ENCODE results near the gene GLI3.

GLI3 gene

GRCh38 chr7:42091461-42092291 is 145.3 kb downstream of the GLI3 start:
- DNase-seq (ENCODE audit: low read depth) = no peak
- TF ChIP-seq, protein P1, sequence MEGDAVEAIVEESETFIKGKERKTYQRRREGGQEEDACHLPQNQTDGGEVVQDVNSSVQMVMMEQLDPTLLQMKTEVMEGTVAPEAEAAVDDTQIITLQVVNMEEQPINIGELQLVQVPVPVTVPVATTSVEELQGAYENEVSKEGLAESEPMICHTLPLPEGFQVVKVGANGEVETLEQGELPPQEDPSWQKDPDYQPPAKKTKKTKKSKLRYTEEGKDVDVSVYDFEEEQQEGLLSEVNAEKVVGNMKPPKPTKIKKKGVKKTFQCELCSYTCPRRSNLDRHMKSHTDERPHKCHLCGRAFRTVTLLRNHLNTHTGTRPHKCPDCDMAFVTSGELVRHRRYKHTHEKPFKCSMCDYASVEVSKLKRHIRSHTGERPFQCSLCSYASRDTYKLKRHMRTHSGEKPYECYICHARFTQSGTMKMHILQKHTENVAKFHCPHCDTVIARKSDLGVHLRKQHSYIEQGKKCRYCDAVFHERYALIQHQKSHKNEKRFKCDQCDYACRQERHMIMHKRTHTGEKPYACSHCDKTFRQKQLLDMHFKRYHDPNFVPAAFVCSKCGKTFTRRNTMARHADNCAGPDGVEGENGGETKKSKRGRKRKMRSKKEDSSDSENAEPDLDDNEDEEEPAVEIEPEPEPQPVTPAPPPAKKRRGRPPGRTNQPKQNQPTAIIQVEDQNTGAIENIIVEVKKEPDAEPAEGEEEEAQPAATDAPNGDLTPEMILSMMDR (conservative IDR thresholded peaks at IDR 0.05; ENCODE audit: low read depth, low read length) = no peak
- no peak overlapping the region for H3K4me3 ChIP-seq (ENCODE audit: low read length)

- no peak for DNase-seq (ENCODE audit: low read depth)
- TF ChIP-seq, protein P1 (conservative IDR thresholded peaks at IDR 0.05; ENCODE audit: low read depth, low read length) = no peak
- H3K4me3 ChIP-seq (ENCODE audit: low read length) = no peak overlapping the region
Measured at GRCh38 chr7:42090806-42091205, 146.2 kb downstream of the GLI3 start.

DNA sequence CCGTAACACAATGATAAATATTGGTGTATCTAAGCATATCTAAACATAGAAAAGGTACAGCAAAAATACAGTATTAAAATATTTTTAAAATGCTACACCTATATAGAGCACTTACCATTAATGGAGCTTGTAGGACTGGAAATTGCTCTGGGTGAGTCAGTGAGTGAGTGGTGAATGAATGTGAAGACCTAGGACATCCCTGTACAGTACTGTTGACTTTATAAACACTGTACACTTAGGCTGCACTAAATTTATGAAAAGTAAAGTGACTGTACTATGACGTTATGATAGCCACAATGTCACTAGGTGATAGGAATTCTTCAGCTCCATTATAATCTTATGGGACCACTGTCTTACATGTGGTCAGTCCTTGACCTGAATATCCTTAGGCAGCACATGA is 147.0 kb downstream of the GLI3 start:
- TF ChIP-seq, protein P1 (conservative IDR thresholded peaks at IDR 0.05; ENCODE audit: low read depth, low read length) = no peak
- DNase-seq (ENCODE audit: low read depth) = no peak
- H3K4me3 ChIP-seq (ENCODE audit: low read length) = no peak overlapping the region

- no peak overlapping the region for H3K4me3 ChIP-seq (ENCODE audit: low read length)
- no peak for DNase-seq (ENCODE audit: low read depth)
- TF ChIP-seq, protein P1 (conservative IDR thresholded peaks at IDR 0.05; ENCODE audit: low read depth, low read length) = no peak
Measured at GRCh38 chr7:42087616-42088015, 149.4 kb downstream of the GLI3 start.

DNA sequence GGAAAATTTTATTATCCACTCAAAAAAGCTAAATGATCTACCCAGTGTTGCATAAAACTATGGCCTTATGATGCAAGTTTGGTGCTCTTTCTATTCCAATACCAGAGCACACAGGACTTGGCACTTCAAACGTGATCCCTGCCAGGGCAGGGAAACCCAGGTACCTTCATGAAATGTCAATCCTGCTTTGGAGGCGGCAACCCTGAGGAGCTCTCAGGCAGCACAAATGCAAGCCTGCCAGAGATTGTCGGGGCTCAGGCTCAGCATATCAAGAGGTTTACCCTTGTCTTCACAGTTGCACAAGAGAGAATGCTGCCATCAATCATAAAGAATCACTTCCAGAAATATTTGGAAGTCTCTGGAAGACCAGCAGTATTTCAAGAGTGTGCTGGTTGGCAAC is 151.5 kb downstream of the GLI3 start:
- DNase-seq (ENCODE audit: low read depth) = no peak
- no peak overlapping the region for H3K4me3 ChIP-seq (ENCODE audit: low read length)
- TF ChIP-seq, protein P1 (conservative IDR thresholded peaks at IDR 0.05; ENCODE audit: low read depth, low read length) = no peak

DNA sequence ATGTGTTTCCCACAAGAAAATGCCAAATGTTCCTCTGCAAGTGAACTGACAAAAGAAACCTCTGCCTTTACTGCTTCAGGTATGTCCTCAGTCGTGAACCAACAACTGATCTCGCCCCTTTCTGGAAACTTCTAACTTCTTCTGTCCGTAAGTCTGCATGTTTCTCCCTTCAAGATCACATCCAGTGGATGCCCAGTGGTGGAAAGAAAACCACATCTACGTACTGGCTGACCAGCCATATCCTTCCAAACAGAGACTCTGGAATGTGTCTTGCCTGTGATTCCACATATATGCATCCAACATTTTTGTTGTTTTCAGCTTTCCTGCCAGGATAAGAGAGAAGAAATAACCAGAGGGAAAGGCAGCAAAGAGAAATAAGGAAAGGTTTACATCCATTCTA is 152.7 kb downstream of the GLI3 start:
- no peak overlapping the region for H3K4me3 ChIP-seq (ENCODE audit: low read length)
- DNase-seq (ENCODE audit: low read depth) = no peak

More for the DNA sequence above, 152.7 kb downstream of the GLI3 start:
- TF ChIP-seq, protein P1 (conservative IDR thresholded peaks at IDR 0.05; ENCODE audit: low read depth, low read length) = no peak
